Measurements from ENCODE around the gene AMIGO1.

The AMIGO1 gene

DNA sequence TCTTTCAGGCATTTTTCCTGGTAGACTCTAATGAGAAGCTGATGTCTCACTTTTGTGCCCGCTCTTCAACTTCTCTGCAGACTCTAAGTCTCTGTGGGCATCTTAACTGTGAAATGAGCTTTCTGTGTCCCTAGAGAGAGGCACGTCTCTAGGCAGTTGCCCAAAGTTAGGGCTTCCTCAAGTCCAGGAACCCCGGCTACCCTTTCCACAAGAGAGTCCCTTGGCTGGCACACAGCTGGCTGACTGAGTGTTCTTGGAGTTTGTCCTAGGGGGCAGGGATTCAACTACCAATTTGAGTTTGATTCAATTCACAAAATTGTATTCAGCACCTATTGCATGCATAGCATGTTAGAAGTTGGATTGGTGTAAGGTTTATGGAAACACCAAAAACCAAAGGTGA lies 31.6 kb upstream of the AMIGO1 start:
- Histone ChIP-seq H3F3A (ENCODE audit: low read depth) (no peaks in the 10 kb centered on the region), H3K36me3 (ENCODE audit: insufficient read depth, low read length) (no peaks in the 10 kb centered on the region), H3K4me2 (ENCODE audit: low read depth, low read length, poor library complexity, severe bottlenecking) (no peak overlapping the region), H2AFZ (ENCODE audit: low read length) (no peak overlapping the region), H3K27me3 (ENCODE audit: insufficient read depth, low read length, poor library complexity, severe bottlenecking) (no peaks in the 10 kb centered on the region), H3K79me2 (ENCODE audit: insufficient read depth, low read length) (no peaks in the 10 kb centered on the region), H3K4me1 (ENCODE audit: insufficient read depth, low read length, poor library complexity, severe bottlenecking) (no peaks in the 10 kb centered on the region), H3K4me3 (ENCODE audit: low read length, poor library complexity, severe bottlenecking) (no peak overlapping the region), H3K9me3 (ENCODE audit: insufficient read depth, low read depth, low read length) (no peaks in the 10 kb centered on the region), H4K20me1 (ENCODE audit: insufficient read depth, low read length, poor library complexity, severe bottlenecking) (no peaks in the 10 kb centered on the region), H3K9me2 (replicated peaks; ENCODE audit: low read depth, low read length) (no peaks in the 10 kb centered on the region), H3K9ac (ENCODE audit: low read depth, low read length, poor library complexity, severe bottlenecking) (no peak overlapping the region)
- TF ChIP-seq EZH2phosphoT487 (IDR thresholded peaks at IDR 0.05; ENCODE audit: borderline replicate concordance), result no peak
- TF ChIP-seq, protein P1, sequence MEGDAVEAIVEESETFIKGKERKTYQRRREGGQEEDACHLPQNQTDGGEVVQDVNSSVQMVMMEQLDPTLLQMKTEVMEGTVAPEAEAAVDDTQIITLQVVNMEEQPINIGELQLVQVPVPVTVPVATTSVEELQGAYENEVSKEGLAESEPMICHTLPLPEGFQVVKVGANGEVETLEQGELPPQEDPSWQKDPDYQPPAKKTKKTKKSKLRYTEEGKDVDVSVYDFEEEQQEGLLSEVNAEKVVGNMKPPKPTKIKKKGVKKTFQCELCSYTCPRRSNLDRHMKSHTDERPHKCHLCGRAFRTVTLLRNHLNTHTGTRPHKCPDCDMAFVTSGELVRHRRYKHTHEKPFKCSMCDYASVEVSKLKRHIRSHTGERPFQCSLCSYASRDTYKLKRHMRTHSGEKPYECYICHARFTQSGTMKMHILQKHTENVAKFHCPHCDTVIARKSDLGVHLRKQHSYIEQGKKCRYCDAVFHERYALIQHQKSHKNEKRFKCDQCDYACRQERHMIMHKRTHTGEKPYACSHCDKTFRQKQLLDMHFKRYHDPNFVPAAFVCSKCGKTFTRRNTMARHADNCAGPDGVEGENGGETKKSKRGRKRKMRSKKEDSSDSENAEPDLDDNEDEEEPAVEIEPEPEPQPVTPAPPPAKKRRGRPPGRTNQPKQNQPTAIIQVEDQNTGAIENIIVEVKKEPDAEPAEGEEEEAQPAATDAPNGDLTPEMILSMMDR (conservative IDR thresholded peaks at IDR 0.05; ENCODE audit: low read length), result no peak

DNA sequence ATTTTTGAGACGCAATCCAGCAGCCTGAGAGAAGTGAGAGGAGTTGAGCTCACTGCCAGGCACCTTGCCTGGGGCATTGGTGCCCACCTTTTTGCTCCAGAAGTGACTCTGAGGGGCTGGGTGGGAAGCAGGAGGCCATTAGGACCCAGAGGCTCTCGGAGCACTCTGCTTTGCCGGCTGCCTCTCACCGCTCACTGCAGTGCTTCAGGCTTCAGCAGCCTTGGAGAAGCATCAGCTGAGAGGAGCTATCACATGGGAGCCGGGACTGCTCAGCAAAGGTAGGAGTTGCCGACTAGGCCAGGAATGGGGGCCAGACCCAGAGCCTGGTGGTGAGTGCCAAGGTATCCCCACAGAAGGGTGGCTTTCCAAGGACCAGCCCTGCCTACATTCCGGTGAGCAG lies 30.1 kb upstream of the AMIGO1 start, which contains the start of gene GPR61:
TSS of gene GPR61 (plus strand) at position 197 of the 400 bp plus-strand sequence. CDS start 3,151 bp downstream, outside the sequence.
- no peaks in the 10 kb centered on the region for H3K4me1 ChIP-seq (ENCODE audit: insufficient read depth, low read length, poor library complexity, severe bottlenecking)
- H3K4me2 ChIP-seq (ENCODE audit: low read depth, low read length, poor library complexity, severe bottlenecking), result no peak within 1 kb of the TSS
- no peaks in the 10 kb centered on the region for H3F3A ChIP-seq (ENCODE audit: low read depth)
- no peaks in the 10 kb centered on the region for H3K9me2 ChIP-seq (replicated peaks; ENCODE audit: low read depth, low read length)
- H3K36me3 ChIP-seq (ENCODE audit: insufficient read depth, low read length), result no peaks in the 10 kb centered on the region
- H4K20me1 ChIP-seq (ENCODE audit: insufficient read depth, low read length, poor library complexity, severe bottlenecking), result no peaks in the 10 kb centered on the region
- no peak within 1 kb of the TSS for H2AFZ ChIP-seq (ENCODE audit: low read length)
- H3K79me2 ChIP-seq (ENCODE audit: insufficient read depth, low read length), result no peaks in the 10 kb centered on the region
- H3K9ac ChIP-seq (ENCODE audit: low read depth, low read length, poor library complexity, severe bottlenecking), result no peak within 1 kb of the TSS
- no peaks in the 10 kb centered on the region for H3K9me3 ChIP-seq (ENCODE audit: insufficient read depth, low read depth, low read length)
- no peak within 1 kb of the TSS for H3K4me3 ChIP-seq (ENCODE audit: low read length, poor library complexity, severe bottlenecking)
- H3K27me3 ChIP-seq (ENCODE audit: insufficient read depth, low read length, poor library complexity, severe bottlenecking), result no peaks in the 10 kb centered on the region
- TF ChIP-seq EZH2phosphoT487 (IDR thresholded peaks at IDR 0.05; ENCODE audit: borderline replicate concordance), result no peak
- TF ChIP-seq, protein P1 (conservative IDR thresholded peaks at IDR 0.05; ENCODE audit: low read length), result no peak

DNA sequence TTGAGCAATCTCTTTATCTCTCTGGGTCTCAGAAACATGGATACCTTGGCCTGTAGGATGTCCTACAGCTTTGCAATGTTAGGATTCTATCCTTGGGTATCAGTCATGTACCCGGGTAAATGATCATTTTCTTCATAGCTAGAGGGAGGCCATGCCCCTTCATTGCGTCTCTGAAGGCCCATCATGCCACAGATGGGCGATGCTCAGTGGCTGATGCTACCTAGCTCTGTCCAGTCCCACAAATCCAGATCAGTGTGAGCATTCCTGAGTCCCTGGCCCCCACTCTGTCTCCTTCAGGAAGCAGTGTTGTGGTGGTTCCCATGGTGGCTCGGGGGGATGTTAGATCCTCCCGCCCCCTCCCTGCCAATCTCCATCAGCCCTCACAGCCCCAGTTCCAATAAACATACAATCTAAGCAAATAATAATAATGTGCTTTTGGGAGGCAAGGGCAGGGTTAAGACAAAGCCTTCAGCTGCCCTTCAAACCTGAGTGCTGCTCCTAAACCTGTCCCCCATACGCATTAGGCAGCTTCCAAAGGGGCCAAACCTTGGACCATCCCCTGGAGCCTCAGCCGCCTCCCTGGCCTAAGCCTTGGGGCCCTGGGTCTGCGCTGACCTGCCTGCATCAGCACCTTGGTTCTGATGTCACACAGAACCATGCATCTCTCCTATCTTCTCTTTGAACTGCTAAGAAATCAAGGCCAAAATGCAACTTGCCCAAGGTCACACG lies 29.5 kb upstream of the AMIGO1 start:
- Histone ChIP-seq H3K4me1 (ENCODE audit: insufficient read depth, low read length, poor library complexity, severe bottlenecking) (no peaks in the 10 kb centered on the region), H3K4me3 (ENCODE audit: low read length, poor library complexity, severe bottlenecking) (no peak overlapping the region), H3K36me3 (ENCODE audit: insufficient read depth, low read length) (no peaks in the 10 kb centered on the region), H3K9me3 (ENCODE audit: insufficient read depth, low read depth, low read length) (no peaks in the 10 kb centered on the region), H2AFZ (ENCODE audit: low read length) (no peak overlapping the region), H3K27me3 (ENCODE audit: insufficient read depth, low read length, poor library complexity, severe bottlenecking) (no peaks in the 10 kb centered on the region), H4K20me1 (ENCODE audit: insufficient read depth, low read length, poor library complexity, severe bottlenecking) (no peaks in the 10 kb centered on the region), H3K9ac (ENCODE audit: low read depth, low read length, poor library complexity, severe bottlenecking) (no peak overlapping the region), H3F3A (ENCODE audit: low read depth) (no peaks in the 10 kb centered on the region), H3K9me2 (replicated peaks; ENCODE audit: low read depth, low read length) (no peaks in the 10 kb centered on the region), H3K79me2 (ENCODE audit: insufficient read depth, low read length) (no peaks in the 10 kb centered on the region), H3K4me2 (ENCODE audit: low read depth, low read length, poor library complexity, severe bottlenecking) (no peak overlapping the region)
- TF ChIP-seq, protein P1 (conservative IDR thresholded peaks at IDR 0.05; ENCODE audit: low read length), result no peak
- TF ChIP-seq EZH2phosphoT487 (IDR thresholded peaks at IDR 0.05; ENCODE audit: borderline replicate concordance), result no peak

Measured in Loucy (cell line).